AG10803 (cell line): ENCODE measurements around the gene SLPI.

ENCODE experiments used
- DNase-seq: peaks from one replicate; pipeline ENCODE4 v3.0.0; 2010; ENCODE audit warnings: low read depth
- H3K4me3 ChIP-seq: 2 replicates; pipeline ENCODE4 v1.5.1; 2011; ENCODE audit warnings: mild to moderate bottlenecking, low read length, control low read depth
- CTCF ChIP-seq: conservative IDR thresholded peaks from 2 replicates; pipeline ENCODE4 v1.5.1; 2011; ENCODE audit warnings: mild to moderate bottlenecking, low read length, control low read depth, inconsistent platforms

Gene SLPI

GRCh38 chr20:45294659-45295058 is 40.3 kb upstream of the SLPI start:
- TF ChIP-seq CTCF = no peak
- H3K4me3 ChIP-seq = no peak overlapping the region
- no peak for DNase-seq

- H3K4me3 ChIP-seq = no peak overlapping the region; the same call in 1 of the 2 replicates
- DNase-seq = no peak
- TF ChIP-seq CTCF = no peak
Measured at GRCh38 chr20:45294003-45294368, 39.6 kb upstream of the SLPI start.

GRCh38 chr20:45293041-45294002 is 39.0 kb upstream of the SLPI start:
- peak; percentile 54 for DNase-seq
- TF ChIP-seq CTCF = peak; percentile 86

GRCh38 chr20:45292343-45292742 is 38.0 kb upstream of the SLPI start:
- no peak for DNase-seq
- TF ChIP-seq CTCF = no peak
- H3K4me3 ChIP-seq = no peak overlapping the region

More at GRCh38 chr20:45293041-45294002, 39.0 kb upstream of the SLPI start:
- H3K4me3 ChIP-seq = peak overlapping the region; percentile 55

GRCh38 chr20:45291526-45291925 is 37.2 kb upstream of the SLPI start:
- no peak for TF ChIP-seq CTCF
- no peak overlapping the region for H3K4me3 ChIP-seq
- DNase-seq = no peak

- TF ChIP-seq CTCF = peak; percentile 93
- DNase-seq = peak; percentile 68
- H3K4me3 ChIP-seq = no peak overlapping the region
Measured at GRCh38 chr20:45290677-45291355, 36.5 kb upstream of the SLPI start.
